Neural progenitor cell (in vitro differentiated cells): ENCODE data around the gene SPATA13. TPM values are rescaled to one million over a fixed set of nuclear protein-coding genes. Genes with fewer than 3 reads are reported as not detected.
A peak's percentile ranks its signal among the peaks of the same experiment; 100 is the strongest.

Source experiments
- DNase-seq: peaks from one replicate; pipeline ENCODE4 v3.0.0-alpha.2; 2016; ENCODE audit warnings: low spot score
- H2AFZ ChIP-seq: fragments of 200-600 bp; sonication (generic); replicated peaks from 2 replicates; pipeline ENCODE4 v1.6.1; 2016; ENCODE audit warnings: antibody characterized with exemption
- H3F3A ChIP-seq: fragments of 200-600 bp; sonication (generic); 2 replicates; pipeline ENCODE4 v1.6.1; 2016; ENCODE audit warnings: antibody characterized with exemption, low read depth
- H3K27ac ChIP-seq: fragments of 200-600 bp; sonication (generic); 2 replicates; pipeline ENCODE4 v1.5.1; 2016; ENCODE audit warnings: mild to moderate bottlenecking
- H3K27me3 ChIP-seq: fragments of 200-600 bp; sonication (generic); 2 replicates; pipeline ENCODE4 v1.6.1; 2016; ENCODE audit warnings: mild to moderate bottlenecking, moderate library complexity
- H3K36me3 ChIP-seq: fragments of 200-600 bp; sonication (generic); 2 replicates; pipeline ENCODE4 v1.5.1; 2016
- H3K4me1 ChIP-seq: fragments of 200-600 bp; sonication (generic); 2 replicates; pipeline ENCODE4 v1.6.1; 2016; ENCODE audit warnings: mixed run types
- H3K4me2 ChIP-seq: fragments of 200-600 bp; sonication (generic); 2 replicates; pipeline ENCODE4 v1.6.1; 2016
- H3K4me3 ChIP-seq: fragments of 200-600 bp; sonication (generic); 2 replicates; pipeline ENCODE4 v1.5.1; 2016
- H3K79me2 ChIP-seq: fragments of 200-600 bp; sonication (generic); 2 replicates; pipeline ENCODE4 v1.6.1; 2016; ENCODE audit warnings: low read depth
- H3K9ac ChIP-seq: fragments of 200-600 bp; sonication (generic); 2 replicates; pipeline ENCODE4 v1.6.1; 2016
- H3K9me3 ChIP-seq: fragments of 200-600 bp; sonication (generic); 2 replicates; pipeline ENCODE4 v1.5.1; 2016; ENCODE audit warnings: low read depth
- H4K20me1 ChIP-seq: fragments of 200-600 bp; sonication (generic); 2 replicates; pipeline ENCODE4 v1.6.1; 2016; ENCODE audit warnings: low read depth
- H3K27ac Mint-ChIP-seq: 3 replicates; pipeline ENCODE4 v1.8.0; 2021; ENCODE audit warnings: mixed read lengths
- H3K27me3 Mint-ChIP-seq: 2 replicates; pipeline ENCODE4 v1.8.0; 2022; ENCODE audit warnings: low read depth, mild to moderate bottlenecking, inconsistent platforms, moderate library complexity, mixed read lengths; ENCODE audit not compliant: insufficient read depth
- H3K36me3 Mint-ChIP-seq: 3 replicates; pipeline ENCODE4 v1.8.0; 2021; ENCODE audit warnings: mixed read lengths
- H3K4me1 Mint-ChIP-seq: 3 replicates; pipeline ENCODE4 v1.8.0; 2021; ENCODE audit warnings: mixed read lengths
- H3K4me3 Mint-ChIP-seq: 3 replicates; pipeline ENCODE4 v1.8.0; 2021; ENCODE audit warnings: mild to moderate bottlenecking, moderate library complexity, mixed read lengths
- H3K9me3 Mint-ChIP-seq: 3 replicates; pipeline ENCODE4 v1.8.0; 2020; ENCODE audit warnings: mixed read lengths
- EZH2 ChIP-seq: fragments of 200-600 bp; sonication (generic); IDR thresholded peaks from 2 replicates; pipeline ENCODE4 v1.6.1; 2017; ENCODE audit warnings: antibody characterized with exemption, mild to moderate bottlenecking, moderate library complexity
- EZH2phosphoT487 ChIP-seq: fragments of 200-600 bp; sonication (generic); IDR thresholded peaks from 2 replicates; pipeline ENCODE4 v1.6.1; 2017; ENCODE audit warnings: antibody characterized with exemption
- total RNA-seq: library from RNA; depleted of rRNA; stranded (reverse); fragments of >200 nt; gene quantifications from 2 replicates; pipeline ENCODE4 v1.2.3, GENCODE V29; 2015; ENCODE audit warnings: low replicate concordance
- TF ChIP-seq, protein P1 (sequence below): fragments of 200-600 bp; sonication (generic); IDR thresholded peaks from 2 replicates; pipeline ENCODE4 v1.5.1; 2017; ENCODE audit warnings: antibody characterized with exemption, mild to moderate bottlenecking

SPATA13 gene
- total RNA-seq, 1 donor from 2014 or later, result 15.9 TPM

DNA sequence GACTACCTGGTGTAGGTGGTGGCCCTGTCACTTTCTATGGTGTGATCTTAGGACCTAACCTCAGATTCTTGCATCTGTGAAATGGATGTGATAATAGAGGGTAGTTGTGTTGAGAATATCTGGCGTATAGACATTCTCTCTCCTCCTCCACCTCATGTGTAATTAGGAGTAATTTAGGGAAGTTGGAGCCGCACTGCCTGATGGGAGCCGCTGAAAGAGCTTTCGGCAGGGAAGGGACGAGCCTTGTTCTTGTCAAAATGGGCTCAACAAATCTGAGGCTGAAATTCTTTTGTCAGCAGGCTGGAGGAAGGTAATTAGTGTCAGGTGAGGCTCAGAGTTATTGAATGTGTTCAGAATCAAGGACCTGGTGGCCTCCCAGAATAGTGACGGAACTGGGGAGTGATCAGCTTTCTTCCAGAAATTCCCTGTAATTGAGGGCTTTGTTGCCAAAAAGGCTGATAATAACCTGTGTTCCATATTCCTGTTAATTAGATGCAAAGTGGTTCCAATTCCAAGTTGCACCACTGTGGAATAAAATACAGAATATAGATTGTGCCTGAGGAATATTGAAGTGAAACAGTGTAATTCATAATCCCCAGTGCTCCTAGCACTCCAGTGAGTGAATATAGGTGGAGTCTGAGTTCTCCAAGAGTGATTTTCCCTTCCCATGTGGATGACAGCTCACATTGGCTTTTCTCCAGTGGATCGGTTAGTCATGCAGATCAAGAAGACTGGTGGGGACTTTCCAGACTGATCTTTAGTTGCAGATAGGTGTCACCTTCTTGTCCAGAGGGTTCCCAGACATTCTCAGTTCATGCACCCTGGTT lies 47.5 kb downstream of the SPATA13 start:
- H3K36me3 ChIP-seq, result no peaks in the 10 kb centered on the region
- TF ChIP-seq, protein P1, sequence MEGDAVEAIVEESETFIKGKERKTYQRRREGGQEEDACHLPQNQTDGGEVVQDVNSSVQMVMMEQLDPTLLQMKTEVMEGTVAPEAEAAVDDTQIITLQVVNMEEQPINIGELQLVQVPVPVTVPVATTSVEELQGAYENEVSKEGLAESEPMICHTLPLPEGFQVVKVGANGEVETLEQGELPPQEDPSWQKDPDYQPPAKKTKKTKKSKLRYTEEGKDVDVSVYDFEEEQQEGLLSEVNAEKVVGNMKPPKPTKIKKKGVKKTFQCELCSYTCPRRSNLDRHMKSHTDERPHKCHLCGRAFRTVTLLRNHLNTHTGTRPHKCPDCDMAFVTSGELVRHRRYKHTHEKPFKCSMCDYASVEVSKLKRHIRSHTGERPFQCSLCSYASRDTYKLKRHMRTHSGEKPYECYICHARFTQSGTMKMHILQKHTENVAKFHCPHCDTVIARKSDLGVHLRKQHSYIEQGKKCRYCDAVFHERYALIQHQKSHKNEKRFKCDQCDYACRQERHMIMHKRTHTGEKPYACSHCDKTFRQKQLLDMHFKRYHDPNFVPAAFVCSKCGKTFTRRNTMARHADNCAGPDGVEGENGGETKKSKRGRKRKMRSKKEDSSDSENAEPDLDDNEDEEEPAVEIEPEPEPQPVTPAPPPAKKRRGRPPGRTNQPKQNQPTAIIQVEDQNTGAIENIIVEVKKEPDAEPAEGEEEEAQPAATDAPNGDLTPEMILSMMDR, result no peak
- TF ChIP-seq EZH2 (no peak), EZH2phosphoT487 (no peak)
- DNase-seq, result no peak
- no peak overlapping the region for H3K27ac ChIP-seq
- H4K20me1 ChIP-seq, result no peaks in the 10 kb centered on the region
- no peaks in the 10 kb centered on the region for H3K9me3 Mint-ChIP-seq
- no peak overlapping the region for H2AFZ ChIP-seq
- H3K4me3 ChIP-seq, result no peak overlapping the region
- H3K27me3 Mint-ChIP-seq, result peaks cover 2% of the 10 kb centered on the region
- H3K4me1 Mint-ChIP-seq, result peaks cover 26% of the 10 kb centered on the region
- peaks cover 33% of the 10 kb centered on the region for H3K36me3 Mint-ChIP-seq
- H3F3A ChIP-seq, result no peaks in the 10 kb centered on the region
- no peaks in the 10 kb centered on the region for H3K9me3 ChIP-seq
- no peaks in the 10 kb centered on the region for H3K27me3 ChIP-seq
- no peak overlapping the region for H3K4me2 ChIP-seq
- H3K4me3 Mint-ChIP-seq, result no peak overlapping the region
- peaks cover 6% of the 10 kb centered on the region for H3K79me2 ChIP-seq
- H3K27ac Mint-ChIP-seq, result peak overlapping the region; percentile 25
- H3K9ac ChIP-seq, result no peak overlapping the region
- H3K4me1 ChIP-seq, result peaks cover 13% of the 10 kb centered on the region

DNA sequence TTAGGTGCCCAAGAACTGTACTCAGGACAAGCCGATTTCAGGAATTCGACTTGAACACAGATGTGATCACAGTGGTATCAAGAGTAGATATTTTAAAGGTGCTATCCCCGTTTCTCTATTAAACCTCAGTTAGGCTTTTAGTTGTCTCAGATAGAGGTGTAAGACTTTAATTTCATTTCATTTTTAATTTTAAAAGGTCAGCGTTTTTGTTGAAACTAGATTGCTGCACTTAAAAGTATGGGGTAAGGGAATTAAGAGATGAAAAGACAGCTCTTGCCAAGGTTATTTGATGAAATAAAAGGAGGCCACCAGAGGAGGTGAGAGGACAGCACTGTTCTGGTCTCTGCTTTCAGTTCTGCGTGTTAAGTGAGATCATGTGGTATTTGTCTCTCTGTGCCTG lies 48.6 kb downstream of the SPATA13 start:
- H3K9me3 Mint-ChIP-seq, result no peaks in the 10 kb centered on the region
- Histone ChIP-seq H3K4me2 (no peak overlapping the region), H3K9me3 (no peaks in the 10 kb centered on the region), H3K27me3 (no peaks in the 10 kb centered on the region), H4K20me1 (no peaks in the 10 kb centered on the region), H3K9ac (no peak overlapping the region), H3K79me2 (peaks cover 6% of the 10 kb centered on the region), H3K4me3 (no peak overlapping the region), H3K36me3 (no peaks in the 10 kb centered on the region), H2AFZ (no peak overlapping the region), H3K27ac (no peak overlapping the region), H3K4me1 (peaks cover 9% of the 10 kb centered on the region), H3F3A (no peaks in the 10 kb centered on the region)
- H3K27me3 Mint-ChIP-seq, result peaks cover 2% of the 10 kb centered on the region
- H3K36me3 Mint-ChIP-seq, result peaks cover 33% of the 10 kb centered on the region
- H3K4me1 Mint-ChIP-seq, result peaks cover 20% of the 10 kb centered on the region
- H3K4me3 Mint-ChIP-seq, result no peak overlapping the region
- no peak for DNase-seq
- TF ChIP-seq, protein P1, result no peak
- TF ChIP-seq EZH2 (no peak), EZH2phosphoT487 (no peak)
- no peak overlapping the region for H3K27ac Mint-ChIP-seq

DNA sequence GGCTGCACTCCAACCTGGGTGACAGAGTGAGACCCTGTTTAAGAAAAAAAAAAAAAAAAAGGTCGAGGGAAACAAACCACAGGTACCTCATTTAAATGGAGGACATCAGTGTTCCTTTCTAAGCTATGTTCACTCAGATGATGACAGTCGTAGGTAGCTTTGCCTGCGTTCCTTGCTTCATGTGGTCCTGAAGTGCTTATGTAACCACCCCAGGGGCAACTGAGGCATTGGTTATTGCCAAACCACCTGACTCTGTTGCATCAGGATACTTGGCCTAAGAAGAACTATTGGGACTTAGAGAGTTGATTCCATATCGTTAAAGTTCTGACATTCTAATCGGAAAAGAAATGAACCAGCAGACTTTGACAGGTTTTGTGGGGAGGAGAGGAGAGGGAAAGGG lies 51.7 kb downstream of the SPATA13 start:
- TF ChIP-seq EZH2phosphoT487 (no peak), EZH2 (no peak)
- TF ChIP-seq, protein P1, result no peak
- peak overlapping the region; percentile 83 for H3K27ac Mint-ChIP-seq
- peaks cover 49% of the 10 kb centered on the region for H3K4me1 Mint-ChIP-seq
- H2AFZ ChIP-seq, result no peak overlapping the region
- peaks cover 26% of the 10 kb centered on the region for H3K36me3 Mint-ChIP-seq
- no peaks in the 10 kb centered on the region for H3F3A ChIP-seq
- no peak overlapping the region for H3K4me2 ChIP-seq
- H4K20me1 ChIP-seq, result no peaks in the 10 kb centered on the region
- no peaks in the 10 kb centered on the region for H3K36me3 ChIP-seq
- H3K27me3 Mint-ChIP-seq, result peaks cover 2% of the 10 kb centered on the region
- peaks cover 6% of the 10 kb centered on the region for H3K79me2 ChIP-seq
- no peak overlapping the region for H3K9ac ChIP-seq
- no peaks in the 10 kb centered on the region for H3K27me3 ChIP-seq
- no peak overlapping the region for H3K4me3 ChIP-seq
- H3K4me3 Mint-ChIP-seq, result no peak overlapping the region
- H3K9me3 Mint-ChIP-seq, result no peaks in the 10 kb centered on the region
- H3K4me1 ChIP-seq, result peaks cover 23% of the 10 kb centered on the region
- H3K9me3 ChIP-seq, result no peaks in the 10 kb centered on the region
- H3K27ac ChIP-seq, result no peak overlapping the region
- no peak for DNase-seq
